ENCODE data around the gene QSOX2.

DNA sequence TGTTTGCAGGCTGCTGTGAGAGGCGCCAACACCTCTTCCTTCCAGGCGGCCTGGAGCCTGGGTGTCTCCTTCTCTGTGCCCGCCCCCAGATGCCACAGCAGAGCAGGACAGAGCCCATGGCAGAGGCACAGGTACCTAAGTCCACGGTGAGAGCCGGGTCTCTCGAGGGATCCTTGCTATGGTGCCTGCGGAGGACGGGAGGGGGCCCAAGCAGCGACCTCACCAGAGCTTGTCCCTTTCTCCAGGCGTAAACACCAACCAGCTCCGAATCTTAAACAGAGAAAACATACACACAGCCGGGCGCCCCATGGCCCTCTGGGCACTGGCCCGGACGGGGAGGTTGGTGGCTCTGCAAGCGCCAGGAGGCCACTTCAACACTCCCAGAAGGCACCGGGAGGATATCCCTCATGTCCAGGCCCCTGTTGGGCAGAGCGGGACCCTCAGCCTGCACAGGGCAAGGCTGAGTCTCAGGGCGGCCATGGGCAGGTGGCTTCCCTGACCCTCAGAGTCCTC is 46.5 kb upstream of the QSOX2 start:
- TF ChIP-seq, protein P1, sequence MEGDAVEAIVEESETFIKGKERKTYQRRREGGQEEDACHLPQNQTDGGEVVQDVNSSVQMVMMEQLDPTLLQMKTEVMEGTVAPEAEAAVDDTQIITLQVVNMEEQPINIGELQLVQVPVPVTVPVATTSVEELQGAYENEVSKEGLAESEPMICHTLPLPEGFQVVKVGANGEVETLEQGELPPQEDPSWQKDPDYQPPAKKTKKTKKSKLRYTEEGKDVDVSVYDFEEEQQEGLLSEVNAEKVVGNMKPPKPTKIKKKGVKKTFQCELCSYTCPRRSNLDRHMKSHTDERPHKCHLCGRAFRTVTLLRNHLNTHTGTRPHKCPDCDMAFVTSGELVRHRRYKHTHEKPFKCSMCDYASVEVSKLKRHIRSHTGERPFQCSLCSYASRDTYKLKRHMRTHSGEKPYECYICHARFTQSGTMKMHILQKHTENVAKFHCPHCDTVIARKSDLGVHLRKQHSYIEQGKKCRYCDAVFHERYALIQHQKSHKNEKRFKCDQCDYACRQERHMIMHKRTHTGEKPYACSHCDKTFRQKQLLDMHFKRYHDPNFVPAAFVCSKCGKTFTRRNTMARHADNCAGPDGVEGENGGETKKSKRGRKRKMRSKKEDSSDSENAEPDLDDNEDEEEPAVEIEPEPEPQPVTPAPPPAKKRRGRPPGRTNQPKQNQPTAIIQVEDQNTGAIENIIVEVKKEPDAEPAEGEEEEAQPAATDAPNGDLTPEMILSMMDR (conservative IDR thresholded peaks at IDR 0.05; ENCODE audit: low read depth in 2 of 2), result no peak
- no peak for TF ChIP-seq CREB1 (CRISPR knock-in tag; IDR thresholded peaks at IDR 0.05; ENCODE audit: low read depth)
- no peak for TF ChIP-seq EZH2 (IDR thresholded peaks at IDR 0.05; ENCODE audit: low read depth, unreplicated experiment)
